GM12878 (cell line): Measurements from ENCODE around the gene SEMA3C. TPM values are rescaled to one million over a fixed set of nuclear protein-coding genes. Genes with fewer than 3 reads are reported as not detected.

Experiments
- ATAC-seq: fragments of 200-7000 bp; cut with Tn5 transposase; 3 replicates; pipeline ENCODE4 v1.9.1; 2020; ENCODE audit warnings: mild to moderate bottlenecking, moderate library complexity
- BruUV-seq: library from RNA; stranded (reverse); fragments of 400-500 nt; replicated peaks from 2 replicates; lab custom pipeline; 2021; lab: Mats Ljungman, UMichigan
- CTCF ChIA-PET: fragments of 300-600 bp; sonication (Branson Sonifier 250); formaldehyde crosslinking; extraction: SDS; loops from one replicate; lab custom pipeline; 2021; ENCODE audit warnings: inconsistent platforms; lab: Yijun Ruan, JAX
- POLR2A ChIA-PET: fragments of 350-600 bp; formaldehyde crosslinking; extraction: SDS; loops from one replicate; lab custom pipeline; 2021; ENCODE audit warnings: inconsistent platforms; lab: Charles Lee
- RAD21 ChIA-PET: fragments of 300-600 bp; sonication (Branson Sonifier 250); formaldehyde crosslinking; loops from one replicate; lab custom pipeline; 2023; ENCODE audit warnings: antibody characterized with exemption; ENCODE audit not compliant: unreplicated experiment; lab: Charles Lee
- SMC1A ChIA-PET: fragments of 300-600 bp; sonication (Branson Sonifier 250); formaldehyde crosslinking; loops from one replicate; lab custom pipeline; 2023; ENCODE audit not compliant: unreplicated experiment, uncharacterized antibody; lab: Charles Lee
- DNase-seq: peaks from one replicate; pipeline ENCODE4 v3.0.0-alpha.2; 2011; ENCODE audit warnings: low read depth, low spot score
- FAIRE-seq: peaks from 3 replicates; lab custom pipeline; 2011; peaks lifted over from hg19 to GRCh38; lab: Jason Lieb, UNC
- H2AFZ ChIP-seq: 2 replicates; pipeline ENCODE4 v1.6.0; 2011; ENCODE audit warnings: low read depth, low read length, control low read depth; ENCODE audit not compliant: control insufficient read depth
- H3K27ac ChIP-seq: 2 replicates; pipeline ENCODE4 v1.5.1; 2011; ENCODE audit warnings: control low read depth; ENCODE audit not compliant: control insufficient read depth, insufficient read depth
- H3K27me3 ChIP-seq, 2 experiments: replicated peaks in 1 of 2; 2 replicates each; pipeline versions ENCODE4 v1.6.0 to v1.6.1; 2011; ENCODE audit warnings: low read length in 1 of 2; ENCODE audit not compliant: control insufficient read depth in 2 of 2, insufficient read depth in 2 of 2
- H3K36me3 ChIP-seq, 2 experiments: 2 replicates each; pipeline ENCODE4 v1.5.1; 2011; ENCODE audit warnings: low read length in 1 of 2; ENCODE audit not compliant: control insufficient read depth in 2 of 2, insufficient read depth in 2 of 2
- H3K4me1 ChIP-seq: 2 replicates; pipeline ENCODE4 v1.6.1; 2011; ENCODE audit warnings: mild to moderate bottlenecking, low read length, moderate library complexity, mixed read lengths; ENCODE audit not compliant: control insufficient read depth, insufficient read depth
- H3K4me2 ChIP-seq: 2 replicates; pipeline ENCODE4 v1.6.0; 2011; ENCODE audit warnings: control low read depth; ENCODE audit not compliant: control insufficient read depth, insufficient read depth
- H3K4me3 ChIP-seq: fragments of 200-600 bp; sonication (generic); 2 replicates; pipeline ENCODE4 v1.5.1; 2016
- H3K79me2 ChIP-seq: 2 replicates; pipeline ENCODE4 v1.6.0; 2011; ENCODE audit warnings: low read length; ENCODE audit not compliant: control insufficient read depth, insufficient read depth
- H3K9ac ChIP-seq: 2 replicates; pipeline ENCODE4 v1.8.0; 2011; ENCODE audit warnings: low read length, control low read depth, mixed read lengths; ENCODE audit not compliant: control insufficient read depth, insufficient read depth
- H3K9me3 ChIP-seq: replicated peaks from 3 replicates; pipeline ENCODE4 v1.5.1; 2011; ENCODE audit warnings: mild to moderate bottlenecking, low read length; ENCODE audit not compliant: control insufficient read depth, insufficient read depth
- H4K20me1 ChIP-seq: 2 replicates; pipeline ENCODE4 v1.6.0; 2011; ENCODE audit not compliant: control insufficient read depth, insufficient read depth
- BHLHE40 ChIP-seq, 2 experiments: fragments of 450-650 bp in 1 of 2; IDR thresholded peaks; 2 replicates each; pipeline ENCODE4 v1.6.1; 2011 to 2017; ENCODE audit warnings: low read depth in 2 of 2, borderline replicate concordance in 1 of 2, improper control_type of control experiment in 1 of 2, low read length in 1 of 2, mild to moderate bottlenecking in 1 of 2
- CEBPB ChIP-seq, 2 experiments: fragments of 150-350 bp in 1 of 2; IDR thresholded peaks; 2 replicates each; pipeline ENCODE4 v1.6.1; 2012 to 2014; ENCODE audit warnings: low read depth in 2 of 2, low read length in 2 of 2, borderline replicate concordance in 1 of 2, inconsistent platforms in 1 of 2
- DPF2 ChIP-seq: fragments of 450-650 bp; IDR thresholded peaks from 2 replicates; pipeline ENCODE4 v1.6.1; 2017; ENCODE audit warnings: mild to moderate bottlenecking
- ETV6 ChIP-seq, 2 experiments: fragments of 450-650 bp in 1 of 2; IDR thresholded peaks in 1 of 2; conservative IDR thresholded peaks in 1 of 2; 2 replicates each; pipeline ENCODE4 v1.6.1; 2014; ENCODE audit warnings: antibody characterized with exemption in 1 of 2, borderline replicate concordance in 1 of 2, low read depth in 1 of 2, mild to moderate bottlenecking in 1 of 2, moderate library complexity in 1 of 2
- JUNB ChIP-seq: IDR thresholded peaks from 2 replicates; pipeline ENCODE4 v1.6.1; 2016; ENCODE audit warnings: antibody characterized with exemption, mild to moderate bottlenecking
- MXI1 ChIP-seq: fragments of 150-350 bp; IDR thresholded peaks from 2 replicates; pipeline ENCODE4 v1.6.1; 2011; ENCODE audit warnings: low read depth, mild to moderate bottlenecking, inconsistent platforms, low read length, improper control_type of control experiment
- MYB ChIP-seq: fragments of 150-350 bp; IDR thresholded peaks from 2 replicates; pipeline ENCODE4 v1.6.1; 2014; ENCODE audit warnings: mild to moderate bottlenecking, low read depth, low read length, borderline replicate concordance
- NFYA ChIP-seq: IDR thresholded peaks from 2 replicates; pipeline ENCODE4 v1.6.1; 2011; ENCODE audit warnings: low read depth, mild to moderate bottlenecking, low read length, improper control_type of control experiment, borderline replicate concordance
- NR2C1 ChIP-seq: fragments of 450-650 bp; IDR thresholded peaks from 2 replicates; pipeline ENCODE4 v1.6.1; 2017; ENCODE audit warnings: antibody characterized with exemption, mild to moderate bottlenecking, moderate library complexity
- POLR2AphosphoS2 ChIP-seq: IDR thresholded peaks from 2 replicates; pipeline ENCODE4 v1.6.1; 2011; ENCODE audit warnings: low read depth, mild to moderate bottlenecking, low read length, improper control_type of control experiment, moderate library complexity
- POLR2AphosphoS5 ChIP-seq: IDR thresholded peaks from 2 replicates; pipeline ENCODE4 v1.6.1; 2011; ENCODE audit warnings: mild to moderate bottlenecking, low read length, inconsistent platforms
- PRDM15 ChIP-seq: fragments of 450-650 bp; formaldehyde crosslinking; IDR thresholded peaks from 2 replicates; pipeline ENCODE4 v1.4.0; 2020; ENCODE audit warnings: mild to moderate bottlenecking, moderate library complexity
- RCOR1 ChIP-seq: conservative IDR thresholded peaks from 2 replicates; pipeline ENCODE4 v1.6.1; 2012; ENCODE audit warnings: low read depth, low read length, improper control_type of control experiment
- RELB ChIP-seq: fragments of 450-650 bp; IDR thresholded peaks from 2 replicates; pipeline ENCODE4 v1.6.1; 2017; ENCODE audit warnings: low read depth, mild to moderate bottlenecking, moderate library complexity
- YY1 ChIP-seq: IDR thresholded peaks from 2 replicates; pipeline ENCODE4 v1.6.1; 2011; ENCODE audit warnings: low read depth, mild to moderate bottlenecking, low read length
- ZZZ3 ChIP-seq: IDR thresholded peaks from 2 replicates; pipeline ENCODE4 v1.6.1; 2011; ENCODE audit warnings: low read depth; ENCODE audit not compliant: control insufficient read depth, insufficient read length
- WGBS: methylation state at CpG from one replicate; pipeline ENCODE4 v1.1.6; 2016; ENCODE audit warnings: low lambda C conversion rate; ENCODE audit not compliant: insufficient replicate concordance, insufficient coverage; ENCODE audit errors: missing lambda C conversion rate; 5-methylcytosine and 5-hydroxymethylcytosine counted together
- in situ Hi-C: fragments of 300-500 bp; cut with MboI; formaldehyde crosslinking; loops from 9 replicates; pipeline ENCODE4 v1.14.3; 2018; ENCODE audit warnings: mixed read lengths
- intact Hi-C: fragments of 100-400 bp; cut with micrococcal nuclease; formaldehyde crosslinking; loops from one replicate; pipeline ENCODE4 v1.14.2; 2022; ENCODE audit not compliant: unreplicated experiment
- polyA plus RNA-seq, 11 experiments: library from polyadenylated mRNA; depleted of rRNA in 4 of 11; unstranded in 6 of 11; stranded (reverse) in 5 of 11; fragments of >200 nt; fragmentation: Nextera tagmentation in 4 of 11; fragmentation: Illumina TruSeq in 1 of 11; extraction: Ambion mirVana in 4 of 11; extraction: Trizol in 1 of 11; gene quantifications; 1 replicate in 1 of 11; 2 replicates in 10 of 11; pipeline versions ENCODE4 v1.2.1 to v1.2.3, GENCODE V29; 2011 to 2016; ENCODE audit warnings: inconsistent platforms in 2 of 11, missing spikeins in 2 of 11, low read depth in 1 of 11
- total RNA-seq, 4 experiments: library from RNA; depleted of rRNA in 3 of 4; stranded (reverse); fragments of >200 nt in 3 of 4; fragmentation: Illumina TruSeq in 1 of 4; extraction: Trizol in 1 of 4; gene quantifications; 2 replicates each; pipeline versions ENCODE4 v1.2.1 to v1.2.3, GENCODE V29; 2013 to 2021

Gene SEMA3C
- total and polyA plus RNA-seq, 10 of the 15 experiments (the other 5 are each of a cell fraction or from before 2014, with no cell fraction given) = 0.01 to 0.41 (median 0.11) TPM; not detected in 6

GRCh38 chr7:80775482-80775881 lies 143.4 kb downstream of the SEMA3C start (continued):
- TF ChIP-seq ZZZ3 = no peak

- Histone ChIP-seq H3K36me3 (no peaks in the 10 kb centered on the region), H3K27ac (no peak overlapping the region), H3K4me2 (no peak overlapping the region), H3K4me1 (no peaks in the 10 kb centered on the region), H3K4me3 (no peak overlapping the region), H3K79me2 (no peaks in the 10 kb centered on the region), H2AFZ (no peak overlapping the region), H4K20me1 (no peaks in the 10 kb centered on the region), H3K9ac (no peak overlapping the region), H3K27me3 (no peaks in the 10 kb centered on the region), H3K9me3 (no peaks in the 10 kb centered on the region)
- no peak for DNase-seq
- SMC1A ChIA-PET = interaction anchor here (0.6 kb wide), 1 partner anchor 22 kb away, joined by 3 read pairs; no protein-coding TSS in a partner anchor
- CTCF ChIA-PET = no interaction called here
- no TSS peak for BruUV-seq
- intact Hi-C loops (loop anchor here (5.0 kb wide), 1 partner anchor 53 kb away; no protein-coding TSS in a partner anchor), in situ Hi-C loops (no loop called here)
- RAD21 ChIA-PET = no interaction called here
- WGBS = 0% methylated on average over 1 of the region's 1 CpG
- ATAC-seq = no peak
- POLR2A ChIA-PET = no interaction called here
- no peak for TF ChIP-seq MYB
- TF ChIP-seq RELB = no peak
- TF ChIP-seq DPF2 = no peak
- no peak for TF ChIP-seq PRDM15 (CRISPR knock-in tag)
- TF ChIP-seq POLR2AphosphoS2 = no peak
- TF ChIP-seq POLR2AphosphoS5 = no peak
- TF ChIP-seq BHLHE40 (IDR thresholded peaks at IDR 0.05; ENCODE audit: borderline replicate concordance in 1 of 2, low read depth in 2 of 2, low read length in 1 of 2) = no peak
- TF ChIP-seq CEBPB (IDR thresholded peaks at IDR 0.05; ENCODE audit: borderline replicate concordance in 1 of 2, low read depth in 2 of 2, low read length in 2 of 2) = no peak
- TF ChIP-seq JUNB = no peak
- TF ChIP-seq ETV6 (conservative IDR thresholded peaks at IDR 0.05 in 1 of 2, IDR thresholded peaks at IDR 0.05 in 1 of 2; ENCODE audit: borderline replicate concordance in 1 of 2, low read depth in 1 of 2) = no peak
- TF ChIP-seq RCOR1 = no peak
- TF ChIP-seq NFYA = no peak
- no peak for TF ChIP-seq NR2C1
- no peak for TF ChIP-seq YY1
- no peak for TF ChIP-seq MXI1
- FAIRE-seq = no peak
Observed at GRCh38 chr7:80774843-80775242, 144.0 kb downstream of the SEMA3C start.
